NCI-H1105 treated with DMSO at 0.1 percent for 48 hours (cell line): ENCODE data around the gene NUP93.

Experiments
- DNase-seq: peaks from one replicate; lab custom pipeline; 2025; lab: John Stamatoyannopoulos, UW

Gene NUP93

GRCh38 chr16:56743840-56744239 is 13.9 kb downstream of the NUP93 start:
- DNase-seq: no peak

- no peak for DNase-seq
Measured at GRCh38 chr16:56744996-56745640, 15.2 kb downstream of the NUP93 start.

- no peak for DNase-seq
Measured at GRCh38 chr16:56747486-56748045, 17.6 kb downstream of the NUP93 start.

- DNase-seq: no peak
Measured at GRCh38 chr16:56748191-56748590, 18.3 kb downstream of the NUP93 start.

GRCh38 chr16:56748826-56749225 is 18.9 kb downstream of the NUP93 start:
- no peak for DNase-seq

- no peak for DNase-seq
Measured at GRCh38 chr16:56749672-56750491, 20.0 kb downstream of the NUP93 start.

- DNase-seq: no peak
Measured at GRCh38 chr16:56753410-56753809, 23.5 kb downstream of the NUP93 start.

- no peak for DNase-seq
Measured at GRCh38 chr16:56755038-56755437, 25.1 kb downstream of the NUP93 start.

- DNase-seq: no peak
Measured at GRCh38 chr16:56758432-56758831, 28.5 kb downstream of the NUP93 start.

GRCh38 chr16:56758930-56759329 is 29.0 kb downstream of the NUP93 start:
- no peak for DNase-seq

GRCh38 chr16:56763291-56763916 is 33.5 kb downstream of the NUP93 start:
- DNase-seq: no peak

GRCh38 chr16:56764835-56765234 is 34.9 kb downstream of the NUP93 start:
- no peak for DNase-seq

- no peak for DNase-seq
Measured at GRCh38 chr16:56765949-56766348, 36.0 kb downstream of the NUP93 start.

- no peak for DNase-seq
Measured at GRCh38 chr16:56767024-56767423, 37.1 kb downstream of the NUP93 start.

GRCh38 chr16:56769677-56770076 is 39.7 kb downstream of the NUP93 start:
- DNase-seq: no peak

GRCh38 chr16:56771558-56772279 is 41.8 kb downstream of the NUP93 start:
- no peak for DNase-seq

- DNase-seq: no peak
Measured at GRCh38 chr16:56773532-56773931, 43.6 kb downstream of the NUP93 start.

- no peak for DNase-seq
Measured at GRCh38 chr16:56774016-56774680, 44.2 kb downstream of the NUP93 start.

GRCh38 chr16:56775162-56775561 is 45.2 kb downstream of the NUP93 start:
- DNase-seq: no peak

GRCh38 chr16:56776562-56776961 is 46.6 kb downstream of the NUP93 start:
- DNase-seq: peak; percentile 9

GRCh38 chr16:56777001-56777400 is 47.1 kb downstream of the NUP93 start:
- no peak for DNase-seq

GRCh38 chr16:56777482-56777881 is 47.6 kb downstream of the NUP93 start:
- DNase-seq: no peak
